ENCODE data around the gene TAF11L3. TPM values are rescaled to one million over a fixed set of nuclear protein-coding genes. Genes with fewer than 3 reads are reported as not detected.

TAF11L3 gene
- total RNA-seq, 1 donor from 2014 or later, result not detected

Other genes starting within 250 kb of the TAF11L3 start
- not detected for gene TAF11L2, start 20.1 kb upstream of the TAF11L3 start, total RNA-seq
- gene TAF11L4, start 3.4 kb downstream of the TAF11L3 start, total RNA-seq, result not detected
- gene TAF11L5, start 6.9 kb downstream of the TAF11L3 start, total RNA-seq, result not detected
- not detected for gene TAF11L6, start 10.3 kb downstream of the TAF11L3 start, total RNA-seq
- gene TAF11L7, start 67.4 kb downstream of the TAF11L3 start, total RNA-seq, result not detected
- gene TAF11L8, start 72.6 kb downstream of the TAF11L3 start, total RNA-seq, result not detected
- gene TAF11L9, start 76.0 kb downstream of the TAF11L3 start, total RNA-seq, result not detected
- not detected for gene TAF11L10, start 79.5 kb downstream of the TAF11L3 start, total RNA-seq
- gene TAF11L11, start 85.8 kb downstream of the TAF11L3 start, total RNA-seq, result not detected
- gene TAF11L12, start 92.0 kb downstream of the TAF11L3 start, total RNA-seq, result not detected
- not detected for gene TAF11L13, start 113.7 kb downstream of the TAF11L3 start, total RNA-seq
- gene TAF11L14, start 116.1 kb downstream of the TAF11L3 start, total RNA-seq, result not detected

Data from cardiac septum (tissue), 1 donor.